OCI-LY3 (cell line): ENCODE data around the gene HAND1.

ENCODE experiments used
- H2AFZ ChIP-seq: fragments of 200-600, 300-600 bp; shearing (Covaris generic); 2 replicates; pipeline ENCODE4 v1.6.0; 2014; ENCODE audit warnings: antibody characterized with exemption, low read depth, low read length
- H3K27ac ChIP-seq: fragments of 200-600, 300-600 bp; sonication (generic); 2 replicates; pipeline ENCODE4 v1.5.1; 2014; ENCODE audit warnings: mild to moderate bottlenecking, low read length, moderate library complexity, mixed read lengths
- H3K27me3 ChIP-seq: fragments of 200-600, 300-600 bp; sonication (generic); 2 replicates; pipeline ENCODE4 v1.6.1; 2014; ENCODE audit warnings: low read depth, low read length, mixed read lengths
- H3K36me3 ChIP-seq: fragments of 200-600, 300-600 bp; sonication (generic); replicated peaks from 2 replicates; pipeline ENCODE3; 2014; ENCODE audit warnings: low read depth, low read length, mixed read lengths
- H3K4me1 ChIP-seq: fragments of 300-600, 200-600 bp; sonication (generic); 2 replicates; pipeline ENCODE4 v1.6.1; 2014; ENCODE audit warnings: low read length, mixed read lengths
- H3K4me2 ChIP-seq: fragments of 200-600, 300-600 bp; sonication (generic); 2 replicates; pipeline ENCODE4 v1.6.1; 2014; ENCODE audit warnings: low read length, mixed read lengths
- H3K4me3 ChIP-seq: fragments of 300-600, 200-600 bp; sonication (generic); 2 replicates; pipeline ENCODE4 v1.5.1; 2014; ENCODE audit warnings: antibody characterized with exemption, mild to moderate bottlenecking, low read length, moderate library complexity
- H3K79me2 ChIP-seq: fragments of 300-600, 200-600 bp; shearing (Covaris generic); 2 replicates; pipeline ENCODE4 v1.6.1; 2014; ENCODE audit warnings: mild to moderate bottlenecking, low read length, mixed read lengths
- H3K9ac ChIP-seq: fragments of 300-600, 200-600 bp; shearing (Covaris generic); 2 replicates; pipeline ENCODE4 v1.6.0; 2014; ENCODE audit warnings: mild to moderate bottlenecking, low read length, moderate library complexity
- H3K9me3 ChIP-seq: fragments of 200-600, 300-600 bp; shearing (Covaris generic); 2 replicates; pipeline ENCODE4 v1.6.1; 2014; ENCODE audit warnings: low read length, mixed read lengths; ENCODE audit not compliant: insufficient read depth
- H4K20me1 ChIP-seq: fragments of 200-600, 300-600 bp; sonication (generic); 2 replicates; pipeline ENCODE4 v1.6.1; 2016; ENCODE audit warnings: low read length, mixed read lengths; ENCODE audit not compliant: insufficient read depth
- CTCF ChIP-seq: fragments of 200-600, 300-600 bp; sonication (generic); IDR thresholded peaks from 2 replicates; pipeline ENCODE4 v1.5.1; 2014; ENCODE audit warnings: antibody characterized with exemption, low read length, low read depth
- EZH2phosphoT487 ChIP-seq: fragments of 200-600 bp; shearing (Covaris generic); IDR thresholded peaks from 2 replicates; pipeline ENCODE4 v1.6.1; 2018; ENCODE audit warnings: antibody characterized with exemption, mixed run types, low read depth

The HAND1 gene

GRCh38 chr5:154506049-154506715, 28.2 kb upstream of the HAND1 start:
- Histone ChIP-seq H3K36me3 (no peaks in the 10 kb centered on the region), H3K4me1 (peaks cover 47% of the 10 kb centered on the region), H3K9me3 (no peaks in the 10 kb centered on the region), H3K4me2 (no peak overlapping the region), H3K4me3 (no peak overlapping the region), H2AFZ (no peak overlapping the region), H3K27ac (no peak overlapping the region), H3K79me2 (no peaks in the 10 kb centered on the region), H4K20me1 (no peaks in the 10 kb centered on the region), H3K9ac (no peak overlapping the region), H3K27me3 (no peaks in the 10 kb centered on the region)
- TF ChIP-seq CTCF (no peak), EZH2phosphoT487 (no peak)

- Histone ChIP-seq H2AFZ (no peak overlapping the region), H3K9ac (no peak overlapping the region), H3K36me3 (no peaks in the 10 kb centered on the region), H3K4me3 (no peak overlapping the region), H4K20me1 (no peaks in the 10 kb centered on the region), H3K27ac (no peak overlapping the region), H3K4me1 (peaks cover 45% of the 10 kb centered on the region), H3K9me3 (no peaks in the 10 kb centered on the region), H3K79me2 (no peaks in the 10 kb centered on the region), H3K4me2 (no peak overlapping the region), H3K27me3 (no peaks in the 10 kb centered on the region)
- no peak for TF ChIP-seq CTCF
- no peak for TF ChIP-seq EZH2phosphoT487
Measured at GRCh38 chr5:154505567-154505966, 27.5 kb upstream of the HAND1 start.

GRCh38 chr5:154503698-154504039, 25.6 kb upstream of the HAND1 start:
- no peaks in the 10 kb centered on the region for H3K79me2 ChIP-seq
- peaks cover 48% of the 10 kb centered on the region for H3K4me1 ChIP-seq
- H3K9ac ChIP-seq: peak overlapping the region; percentile 61
- H3K4me2 ChIP-seq: peak overlapping the region; percentile 63
- peak overlapping the region; percentile 93 for H3K27ac ChIP-seq
- no peak overlapping the region for H2AFZ ChIP-seq
- TF ChIP-seq CTCF (no peak), EZH2phosphoT487 (no peak)
- peak overlapping the region; percentile 47 for H3K4me3 ChIP-seq
- H3K9me3 ChIP-seq: no peaks in the 10 kb centered on the region
- H3K36me3 ChIP-seq: no peaks in the 10 kb centered on the region
- no peaks in the 10 kb centered on the region for H4K20me1 ChIP-seq
- no peaks in the 10 kb centered on the region for H3K27me3 ChIP-seq

- H3K9ac ChIP-seq: peak overlapping the region; percentile 61; the same call in 1 of the 2 replicates
- H3K4me1 ChIP-seq: peaks cover 48% of the 10 kb centered on the region
- H2AFZ ChIP-seq: no peak overlapping the region
- no peaks in the 10 kb centered on the region for H3K27me3 ChIP-seq
- no peaks in the 10 kb centered on the region for H4K20me1 ChIP-seq
- no peaks in the 10 kb centered on the region for H3K36me3 ChIP-seq
- H3K79me2 ChIP-seq: no peaks in the 10 kb centered on the region
- H3K4me2 ChIP-seq: peak overlapping the region; percentile 63
- no peak for TF ChIP-seq EZH2phosphoT487
- no peak for TF ChIP-seq CTCF
- H3K27ac ChIP-seq: peak overlapping the region; percentile 93
- no peaks in the 10 kb centered on the region for H3K9me3 ChIP-seq
- no peak overlapping the region for H3K4me3 ChIP-seq
Measured at GRCh38 chr5:154502180-154502579, 24.2 kb upstream of the HAND1 start.
